ENCODE data around the gene TMEM270.

DNA sequence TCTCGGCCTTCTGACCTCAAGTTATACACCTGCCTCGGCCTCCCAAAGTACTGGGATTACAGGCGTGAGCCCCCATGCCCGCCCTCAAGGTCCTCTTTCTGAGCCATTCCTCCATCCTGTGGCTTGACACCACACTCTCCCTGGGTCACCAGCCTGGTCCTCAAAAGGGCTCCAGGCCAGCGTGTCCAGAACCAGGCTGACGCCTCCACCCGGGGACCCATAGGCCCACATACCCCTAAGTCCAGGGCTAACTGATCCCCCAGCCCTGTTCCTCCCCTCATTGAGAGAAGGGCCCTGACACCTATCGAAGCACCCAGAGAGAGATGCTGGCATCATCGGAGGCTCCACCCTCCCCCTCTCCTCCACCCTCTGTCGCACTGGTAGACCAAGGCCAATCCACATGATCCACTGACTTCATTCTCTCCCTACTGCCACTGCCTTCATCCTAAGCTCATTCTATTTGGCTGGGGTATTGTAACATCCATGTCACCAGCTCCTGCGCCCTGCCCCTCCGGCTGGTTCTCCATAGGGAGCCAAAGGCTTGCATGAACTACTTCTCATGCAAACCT is 46.7 kb downstream of the TMEM270 start:
- TF ChIP-seq, protein P1, sequence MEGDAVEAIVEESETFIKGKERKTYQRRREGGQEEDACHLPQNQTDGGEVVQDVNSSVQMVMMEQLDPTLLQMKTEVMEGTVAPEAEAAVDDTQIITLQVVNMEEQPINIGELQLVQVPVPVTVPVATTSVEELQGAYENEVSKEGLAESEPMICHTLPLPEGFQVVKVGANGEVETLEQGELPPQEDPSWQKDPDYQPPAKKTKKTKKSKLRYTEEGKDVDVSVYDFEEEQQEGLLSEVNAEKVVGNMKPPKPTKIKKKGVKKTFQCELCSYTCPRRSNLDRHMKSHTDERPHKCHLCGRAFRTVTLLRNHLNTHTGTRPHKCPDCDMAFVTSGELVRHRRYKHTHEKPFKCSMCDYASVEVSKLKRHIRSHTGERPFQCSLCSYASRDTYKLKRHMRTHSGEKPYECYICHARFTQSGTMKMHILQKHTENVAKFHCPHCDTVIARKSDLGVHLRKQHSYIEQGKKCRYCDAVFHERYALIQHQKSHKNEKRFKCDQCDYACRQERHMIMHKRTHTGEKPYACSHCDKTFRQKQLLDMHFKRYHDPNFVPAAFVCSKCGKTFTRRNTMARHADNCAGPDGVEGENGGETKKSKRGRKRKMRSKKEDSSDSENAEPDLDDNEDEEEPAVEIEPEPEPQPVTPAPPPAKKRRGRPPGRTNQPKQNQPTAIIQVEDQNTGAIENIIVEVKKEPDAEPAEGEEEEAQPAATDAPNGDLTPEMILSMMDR (IDR thresholded peaks at IDR 0.05), result no peak
- TF ChIP-seq ZFP36 (IDR thresholded peaks at IDR 0.05; ENCODE audit: borderline replicate concordance, partially characterized antibody) (no peak), NPAS2 (CRISPR knock-in tag; IDR thresholded peaks at IDR 0.05; ENCODE audit: borderline replicate concordance) (no peak), PHF8 (IDR thresholded peaks at IDR 0.05; ENCODE audit: borderline replicate concordance, low read depth) (no peak), EP300 (IDR thresholded peaks at IDR 0.05) (no peak), POLR2A (IDR thresholded peaks at IDR 0.05; ENCODE audit: low read length) (no peak), JUN (IDR thresholded peaks at IDR 0.05) (no peak), CHD2 (IDR thresholded peaks at IDR 0.05; ENCODE audit: low read length, partially characterized antibody) (no peak), EHMT2 (IDR thresholded peaks at IDR 0.05; ENCODE audit: low read depth) (no peak)
